Measurements from ENCODE around the gene TRA2B.

TRA2B gene

GRCh38 chr3:185950728-185951127 lies 12.9 kb upstream of the TRA2B start:
- no peak for DNase-seq (ENCODE audit: low spot score)

GRCh38 chr3:185949515-185949914 lies 11.7 kb upstream of the TRA2B start:
- DNase-seq (ENCODE audit: low spot score): no peak

GRCh38 chr3:185948292-185948691 lies 10.5 kb upstream of the TRA2B start:
- DNase-seq (ENCODE audit: low spot score): no peak

GRCh38 chr3:185943760-185944106 lies 5.9 kb upstream of the TRA2B start:
- no peak for DNase-seq (ENCODE audit: low spot score)

GRCh38 chr3:185942907-185943759 lies 5.3 kb upstream of the TRA2B start:
- DNase-seq (ENCODE audit: low spot score): peak; percentile 95

DNA sequence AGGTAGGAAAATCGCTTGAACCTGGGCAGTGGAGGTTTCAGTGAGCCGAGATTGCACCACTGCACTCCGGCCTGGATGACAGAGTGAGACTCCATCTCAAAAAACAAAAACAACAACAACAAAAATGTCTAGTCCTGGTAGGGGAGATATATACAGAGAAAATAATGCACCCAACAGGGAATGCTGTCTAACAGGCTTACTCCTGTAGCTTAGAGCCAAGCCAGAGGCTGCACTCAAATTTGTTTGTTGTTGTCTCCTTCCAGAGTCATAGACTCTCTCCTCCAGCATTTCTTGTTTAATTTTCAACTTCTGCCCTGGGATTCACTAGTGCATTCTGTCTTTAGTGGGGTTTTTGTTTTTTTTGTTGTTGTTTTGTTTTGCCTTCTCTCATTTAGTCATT lies 4.6 kb upstream of the TRA2B start:
- no peak for DNase-seq (ENCODE audit: low spot score)

- no peak for DNase-seq (ENCODE audit: low spot score)
Measured at GRCh38 chr3:185940951-185941350, 3.1 kb upstream of the TRA2B start.

GRCh38 chr3:185939721-185940120 lies 1.9 kb upstream of the TRA2B start:
- DNase-seq (ENCODE audit: low spot score): no peak

DNA sequence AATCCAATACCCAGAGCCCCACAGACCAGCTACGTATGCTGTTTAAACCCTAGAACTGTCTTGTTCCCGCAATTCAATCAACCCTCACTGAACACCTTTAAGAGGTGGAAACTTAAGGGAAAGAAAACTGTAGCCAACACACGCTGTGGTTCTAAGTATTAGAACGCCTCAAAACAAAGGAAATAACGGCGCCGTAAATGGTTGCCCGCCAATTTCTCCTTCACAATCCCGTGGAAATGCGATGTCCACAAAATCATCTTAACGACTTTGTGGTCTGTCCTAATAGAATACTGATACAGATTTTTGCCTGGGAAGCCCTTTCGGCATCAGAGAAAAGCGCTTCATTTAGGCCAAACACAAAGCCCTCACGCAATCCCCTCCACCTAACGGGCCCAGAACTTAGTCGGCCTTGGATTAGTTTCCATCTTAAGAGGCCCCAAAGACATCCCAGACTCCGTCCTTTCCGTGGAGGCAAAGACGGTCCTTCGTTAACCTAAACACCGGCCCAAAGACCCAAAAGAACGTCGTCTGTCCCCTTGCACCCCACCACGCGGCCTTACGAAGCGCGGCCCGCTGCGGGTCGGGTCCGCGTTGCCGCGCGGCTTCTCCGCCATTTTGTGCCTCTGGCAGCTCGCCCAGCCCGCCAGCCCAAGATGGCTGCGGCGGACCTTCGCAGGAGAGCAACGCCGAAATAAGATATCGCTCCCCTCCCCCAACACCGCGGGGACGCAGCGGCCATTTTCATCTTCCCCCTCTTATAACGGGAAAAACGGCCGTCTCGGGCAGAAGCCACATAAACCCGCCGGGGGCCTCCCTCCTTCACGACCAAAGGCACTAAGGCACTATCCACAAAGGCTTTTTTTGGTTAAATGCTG lies 763 bp downstream of the TRA2B start:
- DNase-seq (ENCODE audit: low spot score): peak; percentile 86

DNA sequence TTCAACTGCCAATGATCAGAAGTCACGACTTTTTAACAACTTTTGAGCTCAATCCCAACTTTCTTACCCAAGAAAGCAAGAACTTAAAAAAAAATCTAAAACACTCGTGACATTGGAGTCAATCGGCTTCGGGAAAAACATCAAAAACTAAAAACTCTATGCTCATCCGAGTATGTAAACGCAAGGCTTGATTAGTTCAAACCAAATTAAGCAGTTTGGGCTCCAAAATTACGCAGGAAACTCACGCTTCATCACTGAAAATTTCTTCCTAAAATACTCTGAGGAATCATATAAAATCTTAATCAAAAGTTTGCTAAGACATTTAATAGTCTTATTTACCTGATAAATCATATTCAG lies 1.6 kb downstream of the TRA2B start:
- no peak for DNase-seq (ENCODE audit: low spot score)

DNA sequence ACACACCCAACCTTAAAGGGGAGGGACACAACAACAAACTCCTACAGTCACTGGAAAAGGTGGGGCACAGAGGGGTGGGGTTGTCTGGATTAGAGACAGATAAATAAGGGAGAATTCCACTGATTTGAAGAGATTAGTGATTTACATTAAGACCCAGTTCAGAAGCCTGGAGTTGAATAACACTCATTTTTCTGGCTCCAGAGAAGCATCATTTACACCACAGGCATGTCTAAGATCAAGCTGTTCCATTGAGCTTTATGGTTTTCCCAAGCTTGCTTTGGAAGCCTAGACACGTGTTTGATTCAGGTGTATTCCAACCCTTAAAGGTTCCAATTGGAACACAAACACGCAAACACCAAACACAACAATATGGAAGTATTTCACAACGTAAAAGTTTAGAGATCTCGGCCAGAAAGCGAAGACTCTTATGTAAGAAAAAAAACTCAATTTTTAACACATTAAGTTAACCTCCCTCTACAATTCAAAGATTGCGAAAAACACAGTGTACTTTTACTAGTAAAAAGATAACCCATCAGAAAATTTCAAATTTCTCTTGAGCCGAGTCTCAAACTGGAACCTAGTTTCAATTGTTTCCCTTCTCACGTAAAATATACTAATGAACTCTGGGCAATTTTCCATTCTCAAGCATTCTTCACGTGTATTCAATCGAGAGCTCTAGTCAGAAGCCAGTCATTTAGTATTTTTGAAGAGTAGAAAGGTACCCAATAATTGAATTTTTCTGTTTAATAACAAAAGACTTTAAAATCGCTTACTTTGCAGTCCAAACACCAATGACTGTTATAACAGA lies 2.1 kb downstream of the TRA2B start:
- peak; percentile 47 for DNase-seq (ENCODE audit: low spot score)

GRCh38 chr3:185934767-185935464 lies 2.9 kb downstream of the TRA2B start:
- DNase-seq (ENCODE audit: low spot score): peak; percentile 60

DNA sequence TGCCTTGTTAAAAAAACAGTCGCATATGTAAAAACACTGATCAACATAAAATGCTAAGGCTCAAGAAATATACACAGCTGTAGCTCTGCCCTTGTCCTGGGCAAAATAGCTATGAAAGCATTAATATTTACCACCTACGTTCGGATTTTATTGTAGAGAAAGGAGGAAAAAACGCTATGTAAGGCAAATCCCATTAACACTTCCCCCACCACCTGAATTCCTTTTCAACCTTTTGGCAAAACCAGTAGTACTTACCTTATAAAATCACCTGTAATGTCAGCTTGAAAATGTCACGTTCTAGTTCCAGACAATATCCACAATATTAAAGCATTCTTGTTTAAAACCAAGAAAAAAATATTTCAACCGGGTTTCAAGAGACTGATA lies 3.6 kb downstream of the TRA2B start:
- DNase-seq (ENCODE audit: low spot score): peak; percentile 39

GRCh38 chr3:185933374-185934173 lies 4.2 kb downstream of the TRA2B start:
- peak; percentile 42 for DNase-seq (ENCODE audit: low spot score)

DNA sequence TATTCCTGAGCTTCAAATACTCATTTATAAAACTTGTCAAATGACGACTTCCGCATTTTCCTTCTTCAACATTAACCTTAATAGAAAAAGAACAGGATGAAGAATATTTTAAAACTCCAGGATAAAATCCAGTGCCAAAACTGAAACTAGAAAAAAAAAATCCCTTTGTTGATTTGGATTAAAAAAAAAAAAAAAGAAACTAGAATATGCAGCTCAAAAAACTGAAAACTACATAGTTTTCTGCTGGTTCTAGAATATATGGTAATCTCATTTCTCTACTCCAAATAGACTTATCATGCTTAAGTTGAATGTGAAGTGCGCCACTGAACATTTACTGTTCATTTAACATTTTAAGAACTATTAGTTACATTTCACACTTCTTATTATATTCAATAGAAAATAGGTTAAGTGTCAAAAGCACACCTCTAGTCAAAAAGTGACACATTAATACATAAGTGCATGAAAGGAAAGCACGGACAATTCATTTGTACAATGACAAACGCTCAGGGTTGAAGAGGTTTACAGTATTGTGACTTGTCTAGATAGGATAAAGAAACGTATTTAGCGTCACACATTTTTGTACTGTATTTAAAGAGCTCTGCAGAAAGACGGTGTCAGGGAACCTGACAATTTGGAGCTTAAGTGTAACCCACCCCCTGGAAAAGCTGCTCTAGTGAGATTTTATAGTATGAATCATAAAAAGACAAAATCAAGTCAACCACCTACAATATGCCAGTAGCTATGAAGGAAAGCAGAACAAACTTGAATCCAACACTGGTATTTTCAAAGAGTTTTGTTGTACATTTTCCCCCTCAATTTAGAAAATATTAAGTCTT lies 5.8 kb downstream of the TRA2B start:
- DNase-seq (ENCODE audit: low spot score): peak; percentile 52

- DNase-seq (ENCODE audit: low spot score): peak; percentile 43
Measured at GRCh38 chr3:185930393-185931107, 7.3 kb downstream of the TRA2B start.

GRCh38 chr3:185929192-185930151 lies 8.3 kb downstream of the TRA2B start:
- peak; percentile 44 for DNase-seq (ENCODE audit: low spot score)

GRCh38 chr3:185928496-185928895 lies 9.3 kb downstream of the TRA2B start:
- no peak for DNase-seq (ENCODE audit: low spot score)

Measured in NAMALWA (cell line).